GM12872 (cell line): Measurements from ENCODE around the gene CRYZ.

ENCODE experiments used
- CTCF ChIP-seq: IDR thresholded peaks from 3 replicates; pipeline ENCODE4 v1.5.1; 2011; ENCODE audit warnings: low read depth, mild to moderate bottlenecking, low read length, moderate library complexity; ENCODE audit not compliant: insufficient read depth

CRYZ gene

GRCh38 chr1:74732960-74733603 lies at the start of gene CRYZ, which contains the start of gene TYW3:
TSS of gene CRYZ (minus strand) at chr1:74733050. CDS start at chr1:74724821, 8,229 bp downstream.
TSS of gene TYW3 (plus strand) at chr1:74733152. CDS start at chr1:74733245, 93 bp downstream.
- no peak for TF ChIP-seq CTCF

GRCh38 chr1:74780594-74780993 lies 47.7 kb upstream of the CRYZ start:
- TF ChIP-seq CTCF, result no peak

GRCh38 chr1:74779750-74780149 lies 46.9 kb upstream of the CRYZ start:
- no peak for TF ChIP-seq CTCF

- no peak for TF ChIP-seq CTCF
These were observed 44.7 kb upstream of the CRYZ start for GRCh38 chr1:74777525-74777924.

GRCh38 chr1:74775735-74776134 lies 42.9 kb upstream of the CRYZ start:
- no peak for TF ChIP-seq CTCF

- no peak for TF ChIP-seq CTCF
These were observed 40.7 kb upstream of the CRYZ start for GRCh38 chr1:74773582-74773981.

- no peak for TF ChIP-seq CTCF
These were observed 40.1 kb upstream of the CRYZ start for GRCh38 chr1:74772945-74773344.
